Trophoblast cell (in vitro differentiated cells and primary cell): ENCODE results near the gene CACNG8.

Source experiments
- DNase-seq, 2 donors: peaks; one replicate each; pipeline ENCODE4 v3.0.0-alpha.2; 2016
- H2AFZ ChIP-seq: 2 replicates; pipeline ENCODE4 v1.6.1; 2013; ENCODE audit warnings: low read length, moderate library complexity, mild to moderate bottlenecking; ENCODE audit not compliant: insufficient read depth, poor library complexity
- H2AK5ac ChIP-seq: 2 replicates; pipeline ENCODE4 v1.6.1; 2013; ENCODE audit warnings: mild to moderate bottlenecking, low read length
- H2BK120ac ChIP-seq: 2 replicates; pipeline ENCODE4 v1.6.1; 2013; ENCODE audit warnings: low read length, mild to moderate bottlenecking, moderate library complexity; ENCODE audit not compliant: insufficient read depth, poor library complexity
- H2BK12ac ChIP-seq: 2 replicates; pipeline ENCODE4 v1.6.1; 2013; ENCODE audit warnings: mild to moderate bottlenecking, low read length, moderate library complexity
- H2BK5ac ChIP-seq: 2 replicates; pipeline ENCODE4 v1.6.1; 2013; ENCODE audit warnings: low read length, low read depth, moderate library complexity, mild to moderate bottlenecking; ENCODE audit not compliant: poor library complexity
- H3K14ac ChIP-seq: 2 replicates; pipeline ENCODE4 v1.6.1; 2013; ENCODE audit warnings: mild to moderate bottlenecking, low read length
- H3K18ac ChIP-seq: 2 replicates; pipeline ENCODE4 v1.6.1; 2013; ENCODE audit warnings: mild to moderate bottlenecking, low read length
- H3K23ac ChIP-seq: 2 replicates; pipeline ENCODE4 v1.6.1; 2013; ENCODE audit warnings: low read length
- H3K27ac ChIP-seq: 2 replicates; pipeline ENCODE4 v1.5.1; 2013; ENCODE audit warnings: low read depth, mild to moderate bottlenecking, inconsistent platforms, low read length, moderate library complexity
- H3K27me3 ChIP-seq: 2 replicates; pipeline ENCODE4 v1.6.1; 2013; ENCODE audit warnings: inconsistent platforms, mild to moderate bottlenecking, low read length, moderate library complexity; ENCODE audit not compliant: insufficient read depth
- H3K36me3 ChIP-seq, 2 experiments: 1 replicate in 1 of 2; 2 replicates in 1 of 2; pipeline ENCODE4 v1.6.1; 2013; ENCODE audit warnings: low read length in 2 of 2, mild to moderate bottlenecking in 2 of 2, moderate library complexity in 1 of 2; ENCODE audit not compliant: insufficient read depth in 2 of 2, control insufficient read depth in 1 of 2
- H3K4ac ChIP-seq: 2 replicates; pipeline ENCODE4 v1.6.1; 2013; ENCODE audit warnings: low read depth, mild to moderate bottlenecking, low read length, moderate library complexity
- H3K4me1 ChIP-seq, 2 experiments: 1 replicate in 1 of 2; 2 replicates in 1 of 2; pipeline ENCODE4 v1.6.1; 2013; ENCODE audit warnings: low read length in 2 of 2, mild to moderate bottlenecking in 2 of 2, moderate library complexity in 1 of 2; ENCODE audit not compliant: insufficient read depth in 2 of 2, control insufficient read depth in 1 of 2
- H3K4me2 ChIP-seq: 2 replicates; pipeline ENCODE4 v1.6.1; 2013; ENCODE audit warnings: inconsistent platforms, mild to moderate bottlenecking, low read length, moderate library complexity
- H3K4me3 ChIP-seq: 2 replicates; pipeline ENCODE4 v1.5.1; 2013; ENCODE audit warnings: mild to moderate bottlenecking, low read depth, low read length, inconsistent platforms
- H3K79me1 ChIP-seq: one replicate; pipeline ENCODE4 v1.6.1; 2013; ENCODE audit warnings: low read length
- H3K79me2 ChIP-seq: 2 replicates; pipeline ENCODE4 v1.6.1; 2013; ENCODE audit warnings: low read length, mild to moderate bottlenecking; ENCODE audit not compliant: control insufficient read depth, insufficient read depth, poor library complexity
- H3K9ac ChIP-seq: 2 replicates; pipeline ENCODE4 v1.6.1; 2013; ENCODE audit warnings: mild to moderate bottlenecking, low read length
- H3K9me3 ChIP-seq: 2 replicates; pipeline ENCODE4 v1.6.1; 2013; ENCODE audit warnings: low read depth, mild to moderate bottlenecking, control low read depth, inconsistent platforms, low read length; ENCODE audit not compliant: insufficient read depth
- H4K12ac ChIP-seq: 2 replicates; pipeline ENCODE4 v1.6.1; 2013; ENCODE audit warnings: low read depth, mild to moderate bottlenecking, low read length, moderate library complexity
- H4K8ac ChIP-seq: 2 replicates; pipeline ENCODE4 v1.6.1; 2013; ENCODE audit warnings: low read depth, mild to moderate bottlenecking, low read length, moderate library complexity
- H4K91ac ChIP-seq: one replicate; pipeline ENCODE4 v1.6.1; 2013; ENCODE audit warnings: low read depth, mild to moderate bottlenecking, low read length, moderate library complexity
- WGBS: extraction: QIAGEN DNeasy Blood & Tissue Kit; methylation state at CpG from one replicate; pipeline ENCODE4 v1.1.7; 2013; ENCODE audit warnings: missing lambda C conversion rate; ENCODE audit not compliant: insufficient read length, insufficient coverage; ENCODE audit errors: extremely low coverage; 5-methylcytosine and 5-hydroxymethylcytosine counted together

The CACNG8 gene

DNA sequence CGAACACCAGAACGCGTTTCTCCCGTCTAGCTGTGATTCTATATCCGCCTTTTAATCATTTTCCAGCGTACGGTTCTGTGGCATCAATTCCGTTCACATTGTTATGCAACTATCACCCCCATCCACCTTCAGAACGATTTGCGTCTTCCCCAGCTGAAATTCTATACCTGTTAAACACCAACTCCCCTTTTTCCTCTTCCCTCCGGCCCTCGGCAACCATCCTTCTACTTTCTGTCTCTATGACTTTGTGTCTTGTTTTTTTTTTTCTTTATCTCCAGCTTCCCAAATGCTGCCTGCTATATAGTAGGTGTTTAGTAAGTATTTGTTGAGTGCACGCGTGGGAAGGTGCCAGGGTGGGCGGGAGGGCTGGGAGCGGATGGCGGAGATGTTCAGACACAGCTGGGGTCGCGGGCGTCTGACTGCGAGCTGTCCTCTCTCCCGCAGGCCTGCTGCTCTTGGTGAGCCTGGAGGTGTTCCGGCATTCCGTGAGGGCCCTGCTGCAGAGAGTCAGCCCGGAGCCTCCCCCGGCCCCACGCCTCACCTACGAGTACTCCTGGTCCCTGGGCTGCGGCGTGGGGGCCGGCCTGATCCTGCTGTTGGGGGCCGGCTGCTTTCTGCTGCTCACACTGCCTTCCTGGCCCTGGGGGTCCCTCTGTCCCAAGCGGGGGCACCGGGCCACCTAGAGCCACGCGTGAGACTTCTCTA, 48.9 kb downstream of the CACNG8 start:
- Histone ChIP-seq H2BK120ac (no peak overlapping the region), H2BK5ac (no peak overlapping the region), H3K23ac (peak overlapping the region; percentile 89), H3K36me3 (no peaks in the 10 kb centered on the region), H3K4me3 (no peak overlapping the region), H4K91ac (no peak overlapping the region), H3K27me3 (no peaks in the 10 kb centered on the region), H3K79me2 (no peaks in the 10 kb centered on the region), H2AK5ac (no peak overlapping the region), H3K4ac (no peak overlapping the region), H2AFZ (no peak overlapping the region), H3K14ac (no peak overlapping the region), H3K79me1 (no peaks in the 10 kb centered on the region), H3K18ac (no peak overlapping the region), H4K8ac (no peak overlapping the region), H3K4me2 (no peak overlapping the region), H3K27ac (no peak overlapping the region), H3K4me1 (no peaks in the 10 kb centered on the region), H4K12ac (no peak overlapping the region), H3K9me3 (no peaks in the 10 kb centered on the region), H2BK12ac (no peak overlapping the region), H3K9ac (no peak overlapping the region)
- no peak for DNase-seq
- no CpG with 5 or more reads among the region's 36 CpGs for WGBS

DNA sequence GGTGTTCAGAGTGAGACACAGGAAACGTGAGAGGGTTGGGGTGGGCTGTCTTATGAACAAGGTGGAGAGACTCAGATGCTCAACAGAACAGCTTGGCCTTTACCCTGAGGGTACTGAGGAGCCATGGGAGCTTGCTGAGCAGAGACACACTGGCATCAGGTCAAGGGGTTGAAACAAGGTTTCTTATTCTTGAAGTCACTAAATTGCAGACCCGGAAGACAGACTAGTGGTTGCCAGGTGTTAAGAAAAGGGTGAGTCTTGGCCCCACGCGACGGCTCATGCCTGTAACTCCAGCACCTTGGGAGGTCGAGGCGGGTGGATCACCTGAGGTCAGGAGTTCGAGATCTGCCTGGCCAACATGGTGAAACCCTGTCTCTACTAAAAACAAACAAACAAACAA, 51.1 kb downstream of the CACNG8 start:
- Histone ChIP-seq H4K12ac (no peak overlapping the region), H3K36me3 (no peaks in the 10 kb centered on the region), H2AK5ac (no peak overlapping the region), H3K18ac (no peak overlapping the region), H2BK120ac (no peak overlapping the region), H2BK12ac (no peak overlapping the region), H3K4ac (no peak overlapping the region), H2AFZ (no peak overlapping the region), H3K4me3 (no peak overlapping the region), H3K79me2 (no peaks in the 10 kb centered on the region), H3K14ac (no peak overlapping the region), H3K27me3 (no peaks in the 10 kb centered on the region), H4K8ac (no peak overlapping the region), H4K91ac (no peak overlapping the region), H3K4me1 (no peaks in the 10 kb centered on the region), H3K79me1 (no peaks in the 10 kb centered on the region), H3K9ac (no peak overlapping the region), H3K9me3 (no peaks in the 10 kb centered on the region), H2BK5ac (no peak overlapping the region), H3K4me2 (no peak overlapping the region), H3K23ac (no peak overlapping the region), H3K27ac (no peak overlapping the region)
- no CpG with 5 or more reads among the region's 8 CpGs for WGBS
- DNase-seq = no peak

DNA sequence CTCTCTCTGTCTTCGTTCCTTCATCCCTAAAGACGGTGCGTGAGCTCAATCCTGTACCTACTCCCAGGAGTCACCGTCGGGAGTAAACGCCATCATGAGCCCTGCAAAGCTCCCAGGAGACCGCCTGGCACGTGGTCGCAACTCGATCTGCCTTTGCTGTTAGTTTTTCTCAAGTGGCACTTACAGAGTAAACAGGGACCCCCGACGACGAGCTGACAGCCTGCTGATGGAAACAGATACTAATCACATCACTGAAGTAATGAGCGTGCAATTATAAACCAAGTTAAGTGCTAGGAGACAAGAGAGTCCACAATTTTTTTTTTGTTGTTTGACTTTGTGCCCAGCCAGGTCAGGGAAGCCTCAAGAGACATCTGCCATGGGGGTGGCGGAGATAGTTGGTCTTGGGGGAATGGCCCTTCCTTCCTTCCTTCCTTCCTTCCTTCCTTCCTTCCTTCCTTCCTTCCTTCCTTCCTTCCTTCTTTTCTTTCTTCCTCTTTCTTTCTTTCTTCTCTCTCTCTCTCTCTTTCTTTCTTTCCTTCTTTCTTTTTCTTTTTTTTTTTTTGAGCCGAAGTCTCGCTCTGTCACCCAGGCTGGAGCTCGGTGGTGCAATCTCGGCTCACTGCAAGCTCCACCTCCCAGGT, 52.3 kb downstream of the CACNG8 start:
- H4K12ac ChIP-seq = no peak overlapping the region

DNA sequence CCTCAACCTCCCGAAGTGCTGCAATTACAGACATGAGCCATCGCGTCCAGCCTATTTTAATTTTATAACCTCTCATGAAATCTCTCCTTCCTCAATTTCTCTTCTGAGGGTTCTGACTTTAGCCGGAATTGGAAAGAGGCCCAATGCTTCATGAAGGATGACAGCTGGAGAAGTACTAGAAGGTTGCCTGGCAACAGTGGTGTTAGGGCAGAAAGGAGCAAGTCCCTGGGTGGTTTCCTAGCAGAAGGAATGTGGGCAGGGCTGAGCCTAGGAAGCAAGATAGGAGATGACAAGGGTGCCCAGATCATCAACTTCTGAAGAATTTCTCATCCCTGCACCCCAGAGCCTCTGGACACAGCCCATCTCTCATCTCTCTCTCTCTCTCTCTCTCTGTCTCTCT, 54.5 kb downstream of the CACNG8 start:
- no peak overlapping the region for H2BK12ac ChIP-seq
- no peaks in the 10 kb centered on the region for H3K4me1 ChIP-seq
- no CpG with 5 or more reads among the region's 4 CpGs for WGBS
- no peaks in the 10 kb centered on the region for H3K27me3 ChIP-seq
- H3K27ac ChIP-seq = no peak overlapping the region
- H2BK5ac ChIP-seq = no peak overlapping the region
- H3K9me3 ChIP-seq = no peaks in the 10 kb centered on the region
- H3K9ac ChIP-seq = no peak overlapping the region
- no peak overlapping the region for H3K4me3 ChIP-seq
- no peak overlapping the region for H4K12ac ChIP-seq
- H3K4ac ChIP-seq = no peak overlapping the region
- no peak overlapping the region for H4K91ac ChIP-seq
- H2AK5ac ChIP-seq = no peak overlapping the region
- no peak overlapping the region for H3K14ac ChIP-seq
- no peak overlapping the region for H2AFZ ChIP-seq
- no peaks in the 10 kb centered on the region for H3K36me3 ChIP-seq
- no peak overlapping the region for H2BK120ac ChIP-seq
- no peak overlapping the region for H3K18ac ChIP-seq
- no peak overlapping the region for H3K4me2 ChIP-seq
- H3K79me1 ChIP-seq = no peaks in the 10 kb centered on the region
- H4K8ac ChIP-seq = no peak overlapping the region
- no peak overlapping the region for H3K23ac ChIP-seq
- no peak for DNase-seq
- no peaks in the 10 kb centered on the region for H3K79me2 ChIP-seq

More for the DNA sequence above, 52.3 kb downstream of the CACNG8 start:
- Histone ChIP-seq H3K14ac (no peak overlapping the region), H3K79me2 (no peaks in the 10 kb centered on the region), H4K8ac (no peak overlapping the region), H3K27ac (no peak overlapping the region), H3K9me3 (no peaks in the 10 kb centered on the region), H2BK5ac (no peak overlapping the region), H2AFZ (no peak overlapping the region), H3K23ac (no peak overlapping the region), H2AK5ac (no peak overlapping the region), H3K4me3 (no peak overlapping the region), H3K18ac (no peak overlapping the region), H4K91ac (no peak overlapping the region), H3K4me1 (no peaks in the 10 kb centered on the region), H3K4me2 (no peak overlapping the region), H2BK120ac (no peak overlapping the region), H3K79me1 (no peaks in the 10 kb centered on the region), H2BK12ac (no peak overlapping the region), H3K27me3 (no peaks in the 10 kb centered on the region), H3K36me3 (no peaks in the 10 kb centered on the region), H3K4ac (no peak overlapping the region), H3K9ac (no peak overlapping the region)
- no CpG with 5 or more reads among the region's 19 CpGs for WGBS
- DNase-seq = no peak
